Common myeloid progenitor, CD34-positive (primary cell): Measurements from ENCODE around the gene ZCCHC2.

Experiments used
- CTCF ChIA-PET: fragments of 350-600 bp; sonication (Branson Sonifier 250); formaldehyde crosslinking; loops from one replicate; lab custom pipeline; 2021; ENCODE audit warnings: antibody characterized with exemption; lab: Charles Lee
- POLR2A ChIA-PET: fragments of 350-600 bp; sonication (Branson Sonifier 250); formaldehyde crosslinking; loops from one replicate; lab custom pipeline; 2021; ENCODE audit warnings: antibody characterized with exemption; lab: Charles Lee
- DNase-seq, 3 donors: peaks; one replicate each; pipeline versions ENCODE4 v3.0.0 to v3.0.0-alpha.2; 2013
- H3K27ac ChIP-seq, 2 experiments: 1 replicate in 1 of 2; 2 replicates in 1 of 2; pipeline ENCODE4 v1.7.0; 2013; ENCODE audit warnings: inconsistent platforms in 2 of 2, low read length in 2 of 2, mild to moderate bottlenecking in 2 of 2, low read depth in 1 of 2, moderate library complexity in 1 of 2; ENCODE audit not compliant: severe bottlenecking in 2 of 2, insufficient read depth in 1 of 2, poor library complexity in 1 of 2
- H3K27me3 ChIP-seq, 5 experiments: replicated peaks in 2 of 5; 1 replicate in 3 of 5; 2 replicates in 2 of 5; pipeline versions ENCODE4 v1.6.1 to v1.7.0; 2013; ENCODE audit warnings: low read length in 4 of 5, mild to moderate bottlenecking in 2 of 5, moderate library complexity in 2 of 5, inconsistent platforms in 1 of 5; ENCODE audit not compliant: insufficient read depth in 5 of 5, control insufficient read depth in 4 of 5
- H3K36me3 ChIP-seq, 4 experiments: 1 replicate in 2 of 4; 2 replicates in 2 of 4; pipeline versions ENCODE4 v1.6.1 to v1.7.0; 2013; ENCODE audit warnings: low read length in 3 of 4, control low read depth in 1 of 4, mild to moderate bottlenecking in 1 of 4; ENCODE audit not compliant: control insufficient read depth in 4 of 4, insufficient read depth in 4 of 4
- H3K4me1 ChIP-seq, 4 experiments: 1 replicate in 3 of 4; 2 replicates in 1 of 4; pipeline versions ENCODE4 v1.6.1 to v1.7.1; 2013; ENCODE audit warnings: low read length in 3 of 4, mild to moderate bottlenecking in 3 of 4, control low read depth in 1 of 4, inconsistent platforms in 1 of 4, moderate library complexity in 1 of 4; ENCODE audit not compliant: control insufficient read depth in 4 of 4, insufficient read depth in 4 of 4; ENCODE audit errors: control extremely low read depth in 1 of 4
- H3K4me3 ChIP-seq, 7 experiments: 1 replicate in 4 of 7; 2 replicates in 3 of 7; pipeline versions ENCODE4 v1.5.1 to v1.7.0; 2013; ENCODE audit warnings: mild to moderate bottlenecking in 7 of 7, low read length in 6 of 7, moderate library complexity in 6 of 7, inconsistent platforms in 2 of 7, low read depth in 2 of 7, control low read depth in 1 of 7; ENCODE audit not compliant: insufficient read depth in 4 of 7, control insufficient read depth in 1 of 7; ENCODE audit errors: extremely low read depth in 1 of 7
- H3K9me3 ChIP-seq, 5 experiments: 1 replicate in 4 of 5; 2 replicates in 1 of 5; pipeline versions ENCODE4 v1.6.1 to v1.7.1; 2013; ENCODE audit warnings: low read length in 4 of 5, mild to moderate bottlenecking in 2 of 5, inconsistent platforms in 1 of 5, low read depth in 1 of 5, moderate library complexity in 1 of 5; ENCODE audit not compliant: control insufficient read depth in 4 of 5, insufficient read depth in 2 of 5; ENCODE audit errors: control extremely low read depth in 1 of 5
- WGBS: methylation state at CpG from one replicate; pipeline ENCODE4 v1.1.5; 2013; ENCODE audit not compliant: insufficient coverage; 5-methylcytosine and 5-hydroxymethylcytosine counted together

The ZCCHC2 gene

GRCh38 chr18:62519684-62520083, 3.1 kb upstream of the ZCCHC2 start:
- no CpG with 5 or more reads among the region's 1 CpG for WGBS
- no peak for DNase-seq
- Histone ChIP-seq H3K36me3 (no peaks in the 10 kb centered on the region), H3K4me3 (no peak overlapping the region), H3K9me3 (peaks cover 0 to 3% (median 0%) of the 10 kb centered on the region in 5 experiments), H3K27ac (no peak overlapping the region), H3K27me3 (no peaks in the 10 kb centered on the region), H3K4me1 (peaks cover 0 to 18% (median 9%) of the 10 kb centered on the region in 4 experiments)
- CTCF ChIA-PET, result no interaction called here
- POLR2A ChIA-PET, result no interaction called here

GRCh38 chr18:62521082-62521481, 1.7 kb upstream of the ZCCHC2 start:
- DNase-seq, result no peak
- H3K27ac ChIP-seq, result no peak overlapping the region
- ChIA-PET CTCF (interaction anchor here (0.6 to 2.1 kb wide), 5 partner anchors 9 to 100 kb away, joined by 3 to 10 read pairs (median 3); no protein-coding TSS in a partner anchor), POLR2A (interaction anchor here (0.5 kb wide), 1 partner anchor 46 kb away, joined by 3 read pairs; no protein-coding TSS in a partner anchor)
- H3K4me3 ChIP-seq, result peak overlapping the region in 2 of 7 experiments; percentile 78 to 90
- no peaks in the 10 kb centered on the region for H3K27me3 ChIP-seq
- 100% methylated on average over 2 of the region's 4 CpGs for WGBS
- H3K4me1 ChIP-seq, result peaks cover 13 to 32% (median 21%) of the 10 kb centered on the region in 4 experiments
- H3K36me3 ChIP-seq, result no peaks in the 10 kb centered on the region
- no peaks in the 10 kb centered on the region for H3K9me3 ChIP-seq

GRCh38 chr18:62521593-62521992, 1.2 kb upstream of the ZCCHC2 start:
- WGBS, result 43% methylated on average over 1 of the region's 2 CpGs
- Histone ChIP-seq H3K27ac (no peak overlapping the region), H3K36me3 (no peaks in the 10 kb centered on the region), H3K9me3 (no peaks in the 10 kb centered on the region), H3K4me1 (peaks cover 15 to 35% (median 24%) of the 10 kb centered on the region in 4 experiments), H3K4me3 (peak overlapping the region in 6 of 7 experiments; percentile 78 to 95 (median 90)), H3K27me3 (no peaks in the 10 kb centered on the region)
- DNase-seq, result peak in 2 of 3 donors; percentile 63 to 79
- ChIA-PET POLR2A (interaction anchor here (0.5 kb wide), 1 partner anchor 45 kb away, joined by 3 read pairs; no protein-coding TSS in a partner anchor), CTCF (interaction anchor here (0.6 to 2.1 kb wide), 4 partner anchors 8 to 101 kb away, joined by 3 to 10 read pairs (median 3); no protein-coding TSS in a partner anchor)

GRCh38 chr18:62522178-62522503, 684 bp upstream of the ZCCHC2 start:
- peak in 1 of 3 donors; percentile 66 for DNase-seq
- H3K9me3 ChIP-seq, result no peaks in the 10 kb centered on the region
- peak overlapping the region; percentile 66 to 95 (median 90) for H3K4me3 ChIP-seq
- no peaks in the 10 kb centered on the region for H3K27me3 ChIP-seq
- ChIA-PET POLR2A (no interaction called here), CTCF (interaction anchor here (1.0 to 2.1 kb wide), 4 partner anchors 20 to 101 kb away, joined by 3 to 10 read pairs (median 3); no protein-coding TSS in a partner anchor)
- peaks cover 18 to 37% (median 27%) of the 10 kb centered on the region in 4 experiments for H3K4me1 ChIP-seq
- WGBS, result 0% methylated on average over 26 of the region's 32 CpGs
- no peaks in the 10 kb centered on the region for H3K36me3 ChIP-seq
- H3K27ac ChIP-seq, result peak overlapping the region; percentile 70 to 81

GRCh38 chr18:62523255-62523588, 397 bp downstream of the ZCCHC2 start:
- Histone ChIP-seq H3K9me3 (no peaks in the 10 kb centered on the region), H3K27me3 (no peaks in the 10 kb centered on the region), H3K27ac (peak overlapping the region in 1 of 2 experiments; percentile 81), H3K4me1 (peaks cover 19 to 45% (median 33%) of the 10 kb centered on the region in 4 experiments), H3K36me3 (no peaks in the 10 kb centered on the region), H3K4me3 (peak overlapping the region in 6 of 7 experiments; percentile 66 to 95 (median 90))
- ChIA-PET CTCF (interaction anchor here (1.0 kb wide), 2 partner anchors 23 to 98 kb away, joined by 3 read pairs; no protein-coding TSS in a partner anchor), POLR2A (interaction anchor here (0.9 kb wide), 1 partner anchor 91 kb away, joined by 3 read pairs; no protein-coding TSS in a partner anchor)
- 0% methylated on average over 39 of the region's 62 CpGs for WGBS
- no peak for DNase-seq

- no peaks in the 10 kb centered on the region for H3K9me3 ChIP-seq
- peak overlapping the region; percentile 50 to 80 for H3K27ac ChIP-seq
- peak; percentile 25 to 70 (median 61) for DNase-seq
- no peaks in the 10 kb centered on the region for H3K27me3 ChIP-seq
- WGBS, result under 1% methylated on average over 97 of the region's 100 CpGs
- no peaks in the 10 kb centered on the region for H3K36me3 ChIP-seq
- CTCF ChIA-PET, result no interaction called here
- peak overlapping the region; percentile 82 to 92 (median 88) for H3K4me3 ChIP-seq
- POLR2A ChIA-PET, result no interaction called here
- peaks cover 19 to 45% (median 33%) of the 10 kb centered on the region in 4 experiments for H3K4me1 ChIP-seq
Measured at GRCh38 chr18:62523631-62524439, 1.0 kb downstream of the ZCCHC2 start.
